ENCODE results near the gene DPYSL4.

DPYSL4 gene

GRCh38 chr10:132240156-132240555 lies 53.4 kb downstream of the DPYSL4 start:
- no peak overlapping the region for H3K4me3 Mint-ChIP-seq
- no peaks in the 10 kb centered on the region for H3K27me3 Mint-ChIP-seq
- H3K4me1 Mint-ChIP-seq = no peaks in the 10 kb centered on the region
- no peaks in the 10 kb centered on the region for H3K9me3 Mint-ChIP-seq
- no peaks in the 10 kb centered on the region for H3K36me3 Mint-ChIP-seq
- no peak overlapping the region for H3K27ac Mint-ChIP-seq
- no peak for DNase-seq
- no peak for ATAC-seq (replicated peaks)

GRCh38 chr10:132240581-132240980 lies 53.8 kb downstream of the DPYSL4 start:
- no peak overlapping the region for H3K4me3 Mint-ChIP-seq
- no peak for ATAC-seq (replicated peaks)
- no peak overlapping the region for H3K27ac Mint-ChIP-seq

GRCh38 chr10:132241086-132241485 lies 54.3 kb downstream of the DPYSL4 start:
- Mint-ChIP-seq H3K27me3 (no peaks in the 10 kb centered on the region), H3K36me3 (no peaks in the 10 kb centered on the region), H3K27ac (peak overlapping the region; percentile 20), H3K4me1 (no peaks in the 10 kb centered on the region), H3K4me3 (no peak overlapping the region), H3K9me3 (no peaks in the 10 kb centered on the region)
- ATAC-seq (replicated peaks) = no peak
- DNase-seq = no peak

More at GRCh38 chr10:132240581-132240980, 53.8 kb downstream of the DPYSL4 start:
- no peaks in the 10 kb centered on the region for H3K36me3 Mint-ChIP-seq
- no peaks in the 10 kb centered on the region for H3K9me3 Mint-ChIP-seq
- no peaks in the 10 kb centered on the region for H3K27me3 Mint-ChIP-seq
- H3K4me1 Mint-ChIP-seq = no peaks in the 10 kb centered on the region
- no peak for DNase-seq

GRCh38 chr10:132241496-132241895 lies 54.7 kb downstream of the DPYSL4 start:
- DNase-seq (no peak), ATAC-seq (replicated peaks) (no peak)
- H3K27me3 Mint-ChIP-seq = no peaks in the 10 kb centered on the region
- peak overlapping the region; percentile 20 for H3K27ac Mint-ChIP-seq
- H3K36me3 Mint-ChIP-seq = no peaks in the 10 kb centered on the region
- H3K9me3 Mint-ChIP-seq = no peaks in the 10 kb centered on the region
- no peaks in the 10 kb centered on the region for H3K4me1 Mint-ChIP-seq
- H3K4me3 Mint-ChIP-seq = no peak overlapping the region

- peaks cover 0 to under 1% of the 10 kb centered on the region in 2 donors for H3K27me3 Mint-ChIP-seq
- DNase-seq (no peak), ATAC-seq (replicated peaks) (no peak)
- H3K36me3 Mint-ChIP-seq = no peaks in the 10 kb centered on the region
- no peak overlapping the region for H3K27ac Mint-ChIP-seq
- no peaks in the 10 kb centered on the region for H3K4me1 Mint-ChIP-seq
- no peak overlapping the region for H3K4me3 Mint-ChIP-seq
- H3K9me3 Mint-ChIP-seq = no peaks in the 10 kb centered on the region
These were observed 55.5 kb downstream of the DPYSL4 start for GRCh38 chr10:132242103-132242840.

- no peaks in the 10 kb centered on the region for H3K9me3 Mint-ChIP-seq
- peaks cover 0 to 5% of the 10 kb centered on the region in 2 donors for H3K27me3 Mint-ChIP-seq
- no peak overlapping the region for H3K27ac Mint-ChIP-seq
- ATAC-seq (replicated peaks) (no peak), DNase-seq (no peak)
- no peaks in the 10 kb centered on the region for H3K4me1 Mint-ChIP-seq
- H3K4me3 Mint-ChIP-seq = no peak overlapping the region
- no peaks in the 10 kb centered on the region for H3K36me3 Mint-ChIP-seq
These were observed 56.4 kb downstream of the DPYSL4 start for GRCh38 chr10:132243141-132243540.

- Mint-ChIP-seq H3K9me3 (no peaks in the 10 kb centered on the region), H3K27me3 (peaks cover 0 to 5% of the 10 kb centered on the region in 2 donors), H3K4me3 (no peak overlapping the region), H3K36me3 (no peaks in the 10 kb centered on the region), H3K4me1 (no peaks in the 10 kb centered on the region), H3K27ac (no peak overlapping the region)
- DNase-seq (no peak), ATAC-seq (replicated peaks) (no peak)
These were observed 56.9 kb downstream of the DPYSL4 start for GRCh38 chr10:132243626-132244025.

- Mint-ChIP-seq H3K36me3 (no peaks in the 10 kb centered on the region), H3K27me3 (peaks cover 0 to 5% of the 10 kb centered on the region in 2 donors), H3K9me3 (no peaks in the 10 kb centered on the region), H3K27ac (no peak overlapping the region), H3K4me1 (no peaks in the 10 kb centered on the region), H3K4me3 (no peak overlapping the region)
- DNase-seq (no peak), ATAC-seq (replicated peaks) (no peak)
These were observed 58.3 kb downstream of the DPYSL4 start for GRCh38 chr10:132245056-132245455.

GRCh38 chr10:132246296-132246695 lies 59.5 kb downstream of the DPYSL4 start:
- no peak overlapping the region for H3K4me3 Mint-ChIP-seq

GRCh38 chr10:132247943-132248342 lies 61.2 kb downstream of the DPYSL4 start:
- Mint-ChIP-seq H3K27me3 (peaks cover 0 to 5% of the 10 kb centered on the region in 2 donors), H3K36me3 (no peaks in the 10 kb centered on the region), H3K4me3 (no peak overlapping the region), H3K4me1 (no peaks in the 10 kb centered on the region), H3K9me3 (no peaks in the 10 kb centered on the region), H3K27ac (peak overlapping the region; percentile 59)
- DNase-seq (no peak), ATAC-seq (replicated peaks) (no peak)

More at GRCh38 chr10:132246296-132246695, 59.5 kb downstream of the DPYSL4 start:
- Mint-ChIP-seq H3K36me3 (no peaks in the 10 kb centered on the region), H3K27ac (no peak overlapping the region), H3K9me3 (no peaks in the 10 kb centered on the region), H3K4me1 (no peaks in the 10 kb centered on the region), H3K27me3 (peaks cover 0 to 5% of the 10 kb centered on the region in 2 donors)
- no peak for ATAC-seq (replicated peaks)
- no peak for DNase-seq

GRCh38 chr10:132248455-132249225 lies 61.9 kb downstream of the DPYSL4 start:
- ATAC-seq (replicated peaks) (peak; percentile 53 to 68), DNase-seq (no peak)
- Mint-ChIP-seq H3K4me3 (peak overlapping the region; percentile 39 to 64), H3K9me3 (no peaks in the 10 kb centered on the region), H3K27ac (no peak overlapping the region), H3K36me3 (no peaks in the 10 kb centered on the region), H3K27me3 (peaks cover 0 to 5% of the 10 kb centered on the region in 2 donors), H3K4me1 (no peaks in the 10 kb centered on the region)

GRCh38 chr10:132249226-132249724 lies 62.5 kb downstream of the DPYSL4 start:
- DNase-seq = no peak
- Mint-ChIP-seq H3K4me1 (no peaks in the 10 kb centered on the region), H3K36me3 (no peaks in the 10 kb centered on the region), H3K9me3 (no peaks in the 10 kb centered on the region), H3K27me3 (peaks cover 0 to 5% of the 10 kb centered on the region in 2 donors), H3K27ac (no peak overlapping the region), H3K4me3 (no peak overlapping the region)
- ATAC-seq (replicated peaks) = no peak

- no peak for DNase-seq
- H3K4me3 Mint-ChIP-seq = no peak overlapping the region
- no peaks in the 10 kb centered on the region for H3K36me3 Mint-ChIP-seq
- peaks cover 0 to 5% of the 10 kb centered on the region in 2 donors for H3K27me3 Mint-ChIP-seq
- no peak for ATAC-seq (replicated peaks)
- H3K4me1 Mint-ChIP-seq = no peaks in the 10 kb centered on the region
- H3K9me3 Mint-ChIP-seq = no peaks in the 10 kb centered on the region
- H3K27ac Mint-ChIP-seq = no peak overlapping the region
These were observed 63.2 kb downstream of the DPYSL4 start for GRCh38 chr10:132249824-132250375.
